ENCODE data around the gene FSTL1. TPM values are rescaled to one million over a fixed set of nuclear protein-coding genes. Genes with fewer than 3 reads are reported as not detected.

Gene FSTL1
- total and polyA plus RNA-seq, 2 experiments from 2014 or later = 142 to 353 TPM

- Histone ChIP-seq H3K9me3 (ENCODE audit: low read depth) (no peaks in the 10 kb centered on the region), H3K36me3 (no peaks in the 10 kb centered on the region), H3K27me3 (no peaks in the 10 kb centered on the region), H3K27ac (peak overlapping the region; percentile 81), H3K4me3 (no peak overlapping the region), H3K4me1 (ENCODE audit: low read depth) (peaks cover 61% of the 10 kb centered on the region)
- TF ChIP-seq CTCF (IDR thresholded peaks at IDR 0.05; ENCODE audit: low read depth, low read length) = peak; percentile 32
- peak; percentile 37 to 67 for DNase-seq (ENCODE audit: low read depth in 1 of 2, low spot score in 1 of 2)
Measured at GRCh38 chr3:120420928-120421551, 29.8 kb downstream of the FSTL1 start.

GRCh38 chr3:120420360-120420759 is 30.4 kb downstream of the FSTL1 start:
- no peak for DNase-seq (ENCODE audit: low read depth in 1 of 2, low spot score in 1 of 2)
- Histone ChIP-seq H3K36me3 (no peaks in the 10 kb centered on the region), H3K27me3 (no peaks in the 10 kb centered on the region), H3K4me1 (ENCODE audit: low read depth) (peaks cover 56% of the 10 kb centered on the region), H3K27ac (peak overlapping the region; percentile 81), H3K4me3 (no peak overlapping the region), H3K9me3 (ENCODE audit: low read depth) (no peaks in the 10 kb centered on the region)
- TF ChIP-seq CTCF (IDR thresholded peaks at IDR 0.05; ENCODE audit: low read depth, low read length) = no peak

GRCh38 chr3:120419797-120420196 is 31.0 kb downstream of the FSTL1 start:
- H3K36me3 ChIP-seq = no peaks in the 10 kb centered on the region

GRCh38 chr3:120418866-120419490 is 31.8 kb downstream of the FSTL1 start:
- Histone ChIP-seq H3K27me3 (no peaks in the 10 kb centered on the region), H3K36me3 (no peaks in the 10 kb centered on the region), H3K4me1 (ENCODE audit: low read depth) (peaks cover 51% of the 10 kb centered on the region), H3K9me3 (ENCODE audit: low read depth) (no peaks in the 10 kb centered on the region), H3K27ac (peak overlapping the region; percentile 81), H3K4me3 (no peak overlapping the region)
- DNase-seq (ENCODE audit: low read depth in 1 of 2, low spot score in 1 of 2) = peak; percentile 52 to 68
- peak; percentile 15 for TF ChIP-seq CTCF (IDR thresholded peaks at IDR 0.05; ENCODE audit: low read depth, low read length)

More at GRCh38 chr3:120419797-120420196, 31.0 kb downstream of the FSTL1 start:
- H3K27ac ChIP-seq = peak overlapping the region; percentile 81
- DNase-seq (ENCODE audit: low read depth in 1 of 2, low spot score in 1 of 2) = peak in 1 of 2 donors; percentile 57
- no peaks in the 10 kb centered on the region for H3K9me3 ChIP-seq (ENCODE audit: low read depth)
- no peak overlapping the region for H3K4me3 ChIP-seq
- H3K27me3 ChIP-seq = no peaks in the 10 kb centered on the region
- peaks cover 56% of the 10 kb centered on the region for H3K4me1 ChIP-seq (ENCODE audit: low read depth)
- TF ChIP-seq CTCF (IDR thresholded peaks at IDR 0.05; ENCODE audit: low read depth, low read length) = no peak

GRCh38 chr3:120418446-120418845 is 32.3 kb downstream of the FSTL1 start:
- H3K4me1 ChIP-seq (ENCODE audit: low read depth) = peaks cover 49% of the 10 kb centered on the region

More at GRCh38 chr3:120418446-120418845, 32.3 kb downstream of the FSTL1 start:
- no peaks in the 10 kb centered on the region for H3K36me3 ChIP-seq
- H3K9me3 ChIP-seq (ENCODE audit: low read depth) = no peaks in the 10 kb centered on the region
- H3K27me3 ChIP-seq = no peaks in the 10 kb centered on the region
- no peak for TF ChIP-seq CTCF (IDR thresholded peaks at IDR 0.05; ENCODE audit: low read depth, low read length)
- no peak overlapping the region for H3K4me3 ChIP-seq
- DNase-seq (ENCODE audit: low read depth in 1 of 2, low spot score in 1 of 2) = no peak
- peak overlapping the region; percentile 81 for H3K27ac ChIP-seq

Data from cardiac muscle cell (in vitro differentiated cells and primary cell).